Stimulated activated CD4-positive, alpha-beta T cell treated with anti-CD3 and anti-CD28 coated beads, TNF-alpha, amount 100 ng/mL, for 4 hours (primary cell): ENCODE measurements around the gene HCN2.

Source experiments
- DNase-seq, 3 experiments: peaks; one replicate each; pipeline ENCODE4 v3.0.0-alpha.2; 2020; ENCODE audit warnings: low read depth in 3 of 3

The HCN2 gene

GRCh38 chr19:589693-590395, at the start of gene HCN2:
HCN2 (plus strand) TSS chr19:589881; CDS start chr19:589946, 65 bp downstream.
- DNase-seq: no peak

DNA sequence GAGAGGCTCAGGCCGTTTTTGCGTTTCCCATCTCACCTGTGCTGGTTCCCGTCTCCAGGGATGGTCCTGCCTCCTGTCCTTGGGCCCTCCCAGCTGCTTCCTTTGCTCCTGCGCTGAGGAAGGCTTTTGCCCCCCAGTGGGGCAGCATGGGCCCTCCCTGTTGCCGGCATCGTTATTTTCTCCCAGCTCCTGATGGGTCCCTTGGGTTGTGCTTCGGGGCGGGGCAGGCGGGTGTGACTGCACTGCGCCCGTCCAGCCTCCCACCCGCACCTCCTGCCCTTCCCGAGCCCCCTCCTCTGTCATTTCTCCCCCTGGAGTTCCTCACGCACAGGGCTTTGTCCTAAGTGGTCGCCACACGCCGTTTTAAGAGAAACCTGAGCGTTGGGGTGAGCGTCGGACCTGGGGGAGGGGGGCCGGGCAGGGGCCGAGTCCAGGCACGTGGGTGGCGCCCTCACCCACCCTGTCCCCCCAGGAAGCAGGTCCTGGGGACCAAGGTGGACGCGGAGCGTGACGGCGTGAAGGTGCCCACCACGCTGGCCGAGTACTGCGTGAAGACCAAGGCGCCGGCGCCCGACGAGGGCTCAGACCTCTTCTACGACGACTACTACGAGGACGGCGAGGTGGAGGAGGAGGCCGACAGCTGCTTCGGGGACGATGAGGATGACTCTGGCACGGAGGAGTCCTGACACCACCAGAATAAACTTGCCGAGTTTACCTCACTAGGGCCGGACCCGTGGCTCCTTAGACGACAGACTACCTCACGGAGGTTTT, 48.6 kb upstream of the HCN2 start:
- DNase-seq: no peak

GRCh38 chr19:541699-542098, 48.0 kb upstream of the HCN2 start:
- DNase-seq: no peak

DNA sequence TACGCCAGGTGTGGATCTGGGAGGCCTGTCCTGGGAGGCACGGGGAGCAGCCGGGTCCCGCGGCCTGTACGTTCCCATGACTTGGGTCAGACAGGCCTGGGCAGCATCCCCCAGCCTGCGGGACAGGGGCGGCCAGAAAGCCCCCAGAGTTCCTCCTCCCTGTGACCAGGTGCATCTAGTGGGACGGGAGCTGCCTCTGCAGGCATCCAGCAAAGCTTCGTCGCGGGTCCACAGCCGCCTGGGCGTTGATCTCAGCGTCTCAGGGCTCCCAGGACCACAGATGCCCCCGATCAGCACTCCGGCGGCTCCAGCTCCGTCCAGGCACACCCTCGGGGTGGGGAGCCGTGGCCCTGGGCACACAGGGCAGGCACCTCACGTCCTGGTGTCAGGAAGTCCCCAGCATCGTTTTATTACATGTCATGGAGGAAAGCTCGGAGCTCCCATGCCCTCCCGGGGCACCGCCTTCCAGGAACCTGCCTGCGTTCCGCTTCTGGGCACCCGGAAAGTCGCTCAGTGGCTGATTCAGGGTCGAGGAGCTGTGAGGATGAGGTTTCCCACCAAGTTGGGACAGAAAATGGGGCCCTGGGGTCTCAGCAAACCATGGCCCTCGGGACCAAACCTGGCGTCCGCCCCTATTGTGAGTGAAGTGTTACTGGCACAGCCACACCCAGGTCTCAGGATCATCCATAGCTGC, 47.4 kb upstream of the HCN2 start:
- DNase-seq: no peak

GRCh38 chr19:543910-544608, 45.6 kb upstream of the HCN2 start, which contains the start of gene GZMM:
GZMM (plus strand) TSS chr19:544053; CDS start chr19:544072, 19 bp downstream.
- peak; percentile 54 to 63 (median 60) for DNase-seq

GRCh38 chr19:547117-547516, 42.6 kb upstream of the HCN2 start:
- DNase-seq: no peak

- no peak for DNase-seq
These were observed 41.6 kb upstream of the HCN2 start for GRCh38 chr19:547836-548720.

DNA sequence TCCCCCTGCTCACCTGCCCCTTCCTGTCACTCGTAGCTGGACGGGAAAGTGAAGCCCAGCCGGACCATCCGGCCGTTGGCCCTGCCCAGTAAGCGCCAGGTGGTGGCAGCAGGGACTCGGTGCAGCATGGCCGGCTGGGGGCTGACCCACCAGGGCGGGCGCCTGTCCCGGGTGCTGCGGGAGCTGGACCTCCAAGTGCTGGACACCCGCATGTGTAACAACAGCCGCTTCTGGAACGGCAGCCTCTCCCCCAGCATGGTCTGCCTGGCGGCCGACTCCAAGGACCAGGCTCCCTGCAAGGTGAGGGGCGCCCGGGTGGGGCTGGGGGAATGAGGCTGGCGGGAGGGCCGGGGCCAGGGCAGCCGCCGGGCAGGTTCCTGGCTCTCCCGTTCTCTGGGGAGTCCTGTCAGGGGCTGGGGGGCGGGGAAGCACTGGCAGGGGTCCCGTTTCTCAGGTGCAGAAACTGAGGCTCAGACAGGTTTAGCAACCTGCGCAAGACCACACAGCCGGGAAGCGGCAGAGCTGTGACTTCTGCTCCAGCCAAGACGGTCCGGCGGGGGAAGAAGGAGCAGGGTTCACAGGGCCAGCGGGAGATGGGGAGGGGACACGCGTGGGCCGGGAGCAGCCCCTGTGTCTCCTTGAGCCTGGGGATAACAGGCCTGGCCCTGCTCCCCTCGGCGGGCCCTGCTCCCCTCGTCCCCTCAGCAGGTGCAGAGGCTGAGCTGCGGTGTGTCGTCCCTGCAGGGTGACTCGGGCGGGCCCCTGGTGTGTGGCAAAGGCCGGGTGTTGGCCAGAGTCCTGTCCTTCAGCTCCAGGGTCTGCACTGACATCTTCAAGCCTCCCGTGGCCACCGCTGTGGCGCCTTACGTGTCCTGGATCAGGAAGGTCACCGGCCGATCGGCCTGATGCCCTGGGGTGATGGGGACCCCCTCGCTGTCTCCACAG, 40.5 kb upstream of the HCN2 start:
- no peak for DNase-seq

- DNase-seq: no peak
These were observed 34.9 kb upstream of the HCN2 start for GRCh38 chr19:554817-555216.

DNA sequence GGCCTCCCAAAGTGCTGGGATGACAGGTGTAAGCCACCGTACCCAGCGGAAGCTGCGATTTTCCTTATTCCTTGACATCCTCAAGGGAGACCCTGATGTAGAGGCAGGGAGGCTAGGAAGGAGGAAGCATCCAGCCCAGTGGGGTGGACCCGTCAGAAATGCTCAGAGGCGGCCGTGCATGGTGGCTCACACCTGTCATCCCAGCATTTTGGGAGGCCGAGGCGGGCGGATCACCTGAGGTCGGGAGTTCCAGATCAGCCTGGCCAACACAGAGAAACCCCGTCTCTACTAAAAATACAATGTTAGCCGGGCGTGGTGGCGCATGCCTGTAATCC, 34.2 kb upstream of the HCN2 start:
- DNase-seq: no peak

DNA sequence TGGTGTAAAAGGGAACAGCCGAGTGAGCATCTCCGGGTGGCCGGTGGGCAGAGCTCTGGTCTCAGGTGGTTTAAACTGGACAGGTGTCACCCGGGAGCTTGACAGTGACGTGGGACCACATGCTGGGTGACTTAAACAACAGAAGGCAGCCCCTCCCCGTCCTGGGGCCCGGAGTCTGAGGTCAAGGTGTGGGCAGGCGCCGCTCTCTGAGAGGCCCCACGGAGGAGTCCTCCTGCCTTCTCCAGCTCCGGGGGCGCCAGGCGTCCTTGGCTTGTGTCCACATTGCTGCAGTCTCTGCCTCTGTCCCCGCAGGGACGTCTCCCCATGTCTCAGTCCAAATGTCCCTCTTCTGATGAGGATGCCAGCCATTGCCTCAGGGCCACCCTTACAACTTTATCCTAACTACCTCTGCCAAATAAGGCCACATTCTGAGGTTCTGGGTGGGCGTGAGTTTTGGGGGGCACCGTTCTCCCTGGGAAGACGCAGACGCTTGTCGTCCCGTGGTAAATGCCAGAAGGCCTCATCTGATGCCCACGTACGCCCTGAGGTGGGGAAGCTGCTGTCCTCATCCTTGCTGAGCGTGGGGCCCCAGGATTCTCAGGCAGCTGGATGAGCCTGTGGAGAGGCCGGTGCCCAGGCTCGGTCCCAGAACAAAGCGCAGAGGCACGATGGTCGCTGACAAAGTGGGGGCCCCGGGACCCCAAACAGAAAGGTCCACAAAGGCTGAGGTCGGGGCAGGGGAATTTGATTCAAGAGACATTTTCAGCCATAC, 32.9 kb upstream of the HCN2 start:
- no peak for DNase-seq

DNA sequence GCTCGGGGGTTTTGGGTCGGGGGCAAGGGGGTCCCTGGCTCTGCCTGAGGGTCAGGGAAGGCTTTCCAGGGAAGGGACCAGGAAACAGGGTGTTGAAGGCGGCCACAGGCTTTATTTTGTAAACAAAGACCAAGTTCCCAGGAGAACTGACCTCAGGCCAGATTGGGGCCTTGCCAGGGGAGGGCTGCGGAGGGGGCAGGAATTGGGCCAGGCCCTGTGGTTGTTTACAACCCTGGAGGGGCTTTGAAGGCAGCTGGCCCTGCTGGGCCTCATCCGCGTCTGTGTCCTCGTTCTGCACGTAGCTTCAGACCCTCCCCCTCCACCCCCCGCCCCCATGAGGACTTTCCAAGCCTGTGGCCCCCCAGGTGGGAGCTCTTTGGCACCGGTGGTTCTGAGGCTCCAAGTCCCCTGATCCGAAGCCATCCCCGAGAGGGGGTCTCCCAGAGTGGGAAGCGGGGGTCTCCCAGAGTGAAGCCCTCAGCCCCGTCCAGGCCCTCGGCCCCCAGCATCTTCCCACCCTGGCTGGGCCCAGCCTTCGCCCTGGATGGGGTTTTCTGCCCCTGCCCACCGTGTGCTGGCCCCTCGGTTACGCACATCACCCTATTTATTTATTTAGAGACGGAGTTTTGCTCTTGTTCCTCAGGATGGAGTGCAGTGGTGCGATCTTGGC, 30.8 kb upstream of the HCN2 start:
- DNase-seq: no peak

- DNase-seq: no peak
These were observed 29.6 kb upstream of the HCN2 start for GRCh38 chr19:560121-560520.

DNA sequence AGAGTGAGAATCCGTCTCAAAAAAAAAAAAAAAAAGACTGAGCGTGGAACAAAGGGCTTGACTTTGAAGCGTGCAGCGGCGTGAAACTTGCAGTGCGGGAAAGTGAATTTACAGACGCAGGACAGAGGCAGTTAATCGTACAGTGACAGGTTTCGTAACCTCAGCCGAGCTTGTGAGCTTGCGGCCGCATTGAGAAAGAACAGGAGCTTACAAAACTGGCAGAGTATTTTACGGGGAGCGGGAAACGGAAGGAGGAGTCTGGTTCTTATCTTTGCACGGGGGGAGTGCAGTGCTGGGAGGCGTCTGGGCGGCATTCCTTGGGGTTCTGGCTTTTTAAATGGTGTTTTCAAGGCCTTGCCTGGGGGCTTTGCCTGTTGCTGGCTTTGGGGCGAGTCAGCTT, 23.3 kb upstream of the HCN2 start:
- no peak for DNase-seq

GRCh38 chr19:566844-567243, 22.8 kb upstream of the HCN2 start:
- DNase-seq: no peak

DNA sequence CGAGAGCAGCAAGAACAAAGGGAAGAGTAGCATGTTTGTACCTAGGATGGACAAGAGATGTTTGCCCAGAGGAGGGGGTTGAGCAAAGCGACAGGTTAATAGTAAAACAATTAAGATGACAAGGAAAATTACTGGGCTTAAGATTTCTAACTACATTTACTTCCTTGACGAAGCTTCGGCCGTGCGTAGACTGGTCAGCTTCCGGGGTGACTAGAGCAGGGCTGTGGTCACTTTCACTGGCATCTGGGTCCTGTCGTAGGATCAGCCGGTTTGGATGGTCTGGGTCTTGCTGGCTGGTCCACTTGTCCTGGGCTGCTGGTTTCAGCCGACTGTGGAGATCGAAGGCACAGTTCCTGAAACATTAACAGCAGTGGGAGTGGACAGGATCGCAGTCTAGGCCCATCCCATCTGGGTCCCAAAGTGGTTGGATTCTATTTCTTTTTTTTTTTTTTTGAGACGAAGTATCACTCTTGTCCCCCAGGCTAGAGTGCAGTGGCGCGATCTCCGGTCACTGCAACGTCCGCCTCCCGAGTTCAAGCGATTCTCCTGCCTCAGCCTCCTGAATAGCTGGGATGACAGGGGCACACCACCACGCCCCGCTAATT, 22.3 kb upstream of the HCN2 start:
- no peak for DNase-seq

GRCh38 chr19:570251-570686, 19.4 kb upstream of the HCN2 start:
- no peak for DNase-seq

- DNase-seq: no peak
These were observed 18.6 kb upstream of the HCN2 start for GRCh38 chr19:570937-571565.
